IPS-20b (cell line): ENCODE data around the gene MAST4.

ENCODE experiments used
- H3K27ac ChIP-seq: one replicate; pipeline ENCODE4 v1.5.1; 2013; ENCODE audit warnings: low read length
- H3K27me3 ChIP-seq: 2 replicates; pipeline ENCODE4 v1.6.1; 2013; ENCODE audit warnings: mild to moderate bottlenecking, low read length, inconsistent platforms; ENCODE audit not compliant: insufficient read depth
- H3K36me3 ChIP-seq: 2 replicates; pipeline ENCODE4 v1.6.1; 2013; ENCODE audit warnings: low read depth, mild to moderate bottlenecking, inconsistent platforms, low read length, moderate library complexity; ENCODE audit not compliant: insufficient read depth
- H3K4me1 ChIP-seq: 2 replicates; pipeline ENCODE4 v1.6.1; 2013; ENCODE audit warnings: mild to moderate bottlenecking, control low read depth, inconsistent platforms, low read length, moderate library complexity; ENCODE audit not compliant: insufficient read depth
- H3K4me3 ChIP-seq: 2 replicates; pipeline ENCODE4 v1.5.1; 2013; ENCODE audit warnings: mild to moderate bottlenecking, low read length, inconsistent platforms
- H3K9ac ChIP-seq: 2 replicates; pipeline ENCODE4 v1.6.1; 2013; ENCODE audit warnings: low read depth, mild to moderate bottlenecking, inconsistent platforms, low read length, moderate library complexity
- H3K9me3 ChIP-seq: 2 replicates; pipeline ENCODE4 v1.6.1; 2013; ENCODE audit warnings: mild to moderate bottlenecking, low read depth, low read length, inconsistent platforms; ENCODE audit not compliant: insufficient read depth

The MAST4 gene

GRCh38 chr5:66874004-66874403 lies 277.8 kb downstream of the MAST4 start:
- H3K27ac ChIP-seq: no peak overlapping the region
- H3K4me3 ChIP-seq: no peak overlapping the region
- no peak overlapping the region for H3K9ac ChIP-seq
- H3K9me3 ChIP-seq: no peaks in the 10 kb centered on the region
- H3K36me3 ChIP-seq: no peaks in the 10 kb centered on the region
- H3K27me3 ChIP-seq: no peaks in the 10 kb centered on the region
- H3K4me1 ChIP-seq: no peaks in the 10 kb centered on the region

GRCh38 chr5:66875315-66875714 lies 279.1 kb downstream of the MAST4 start:
- Histone ChIP-seq H3K9me3 (no peaks in the 10 kb centered on the region), H3K9ac (no peak overlapping the region), H3K27ac (no peak overlapping the region), H3K4me3 (no peak overlapping the region), H3K27me3 (no peaks in the 10 kb centered on the region), H3K4me1 (no peaks in the 10 kb centered on the region), H3K36me3 (no peaks in the 10 kb centered on the region)

GRCh38 chr5:66876266-66876807 lies 280.1 kb downstream of the MAST4 start:
- no peaks in the 10 kb centered on the region for H3K4me1 ChIP-seq
- H3K36me3 ChIP-seq: no peaks in the 10 kb centered on the region
- H3K9ac ChIP-seq: no peak overlapping the region
- no peaks in the 10 kb centered on the region for H3K9me3 ChIP-seq
- no peak overlapping the region for H3K27ac ChIP-seq
- no peaks in the 10 kb centered on the region for H3K27me3 ChIP-seq
- no peak overlapping the region for H3K4me3 ChIP-seq

GRCh38 chr5:66877843-66878242 lies 281.6 kb downstream of the MAST4 start:
- H3K9me3 ChIP-seq: no peaks in the 10 kb centered on the region
- no peaks in the 10 kb centered on the region for H3K27me3 ChIP-seq
- H3K36me3 ChIP-seq: no peaks in the 10 kb centered on the region
- H3K9ac ChIP-seq: no peak overlapping the region
- no peak overlapping the region for H3K27ac ChIP-seq
- no peaks in the 10 kb centered on the region for H3K4me1 ChIP-seq
- H3K4me3 ChIP-seq: no peak overlapping the region

- H3K36me3 ChIP-seq: no peaks in the 10 kb centered on the region
- no peaks in the 10 kb centered on the region for H3K9me3 ChIP-seq
- H3K27ac ChIP-seq: no peak overlapping the region
- H3K4me3 ChIP-seq: no peak overlapping the region
- no peaks in the 10 kb centered on the region for H3K27me3 ChIP-seq
- H3K4me1 ChIP-seq: no peaks in the 10 kb centered on the region
- H3K9ac ChIP-seq: no peak overlapping the region
Observed at GRCh38 chr5:66880401-66880800, 284.2 kb downstream of the MAST4 start.

DNA sequence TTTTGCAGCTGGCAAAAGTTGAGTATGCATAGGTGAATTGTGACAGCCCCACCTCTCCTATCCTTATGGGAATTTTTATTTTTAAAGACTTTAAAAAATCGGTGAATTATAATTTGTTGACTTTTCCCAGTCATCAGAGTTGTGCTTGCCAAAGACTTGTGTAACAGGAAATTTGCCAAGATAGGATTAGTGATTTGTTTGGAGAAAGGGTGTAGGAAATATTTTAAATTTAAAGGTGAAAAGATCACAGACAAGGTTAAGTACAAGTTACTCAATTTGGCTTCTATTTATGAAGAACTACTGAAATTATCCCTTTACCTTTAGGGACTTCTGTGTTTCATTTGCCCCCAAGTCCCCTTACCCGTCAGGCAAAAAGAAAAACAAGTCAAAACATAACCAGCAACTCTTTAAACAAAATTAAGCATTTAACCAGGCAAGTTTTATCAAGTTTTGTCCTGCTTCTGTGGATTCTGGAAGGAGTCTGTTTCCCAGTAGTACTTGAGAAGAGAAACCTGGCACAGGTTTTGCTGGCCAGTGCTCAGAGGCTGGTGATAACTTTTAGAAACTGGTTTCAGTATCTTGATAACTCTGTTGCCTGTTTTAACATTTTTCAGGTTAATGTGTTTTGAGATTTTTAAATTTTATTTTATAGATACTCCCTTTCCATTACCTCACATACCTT lies 285.4 kb downstream of the MAST4 start:
- no peak overlapping the region for H3K4me3 ChIP-seq
- H3K27ac ChIP-seq: no peak overlapping the region
- H3K9ac ChIP-seq: no peak overlapping the region
- H3K4me1 ChIP-seq: no peaks in the 10 kb centered on the region
- H3K36me3 ChIP-seq: no peaks in the 10 kb centered on the region
- H3K9me3 ChIP-seq: no peaks in the 10 kb centered on the region
- H3K27me3 ChIP-seq: no peaks in the 10 kb centered on the region

- no peaks in the 10 kb centered on the region for H3K36me3 ChIP-seq
Observed at GRCh38 chr5:66882606-66883227, 286.5 kb downstream of the MAST4 start.

GRCh38 chr5:66884564-66885243 lies 288.5 kb downstream of the MAST4 start:
- H3K27ac ChIP-seq: no peak overlapping the region
- no peaks in the 10 kb centered on the region for H3K27me3 ChIP-seq
- no peak overlapping the region for H3K4me3 ChIP-seq
- no peak overlapping the region for H3K9ac ChIP-seq
- H3K9me3 ChIP-seq: no peaks in the 10 kb centered on the region
- no peaks in the 10 kb centered on the region for H3K4me1 ChIP-seq
- no peaks in the 10 kb centered on the region for H3K36me3 ChIP-seq

More at GRCh38 chr5:66882606-66883227, 286.5 kb downstream of the MAST4 start:
- Histone ChIP-seq H3K27ac (no peak overlapping the region), H3K9ac (no peak overlapping the region), H3K4me1 (no peaks in the 10 kb centered on the region), H3K9me3 (no peaks in the 10 kb centered on the region), H3K27me3 (no peaks in the 10 kb centered on the region), H3K4me3 (no peak overlapping the region)

GRCh38 chr5:66886941-66887340 lies 290.7 kb downstream of the MAST4 start:
- Histone ChIP-seq H3K36me3 (no peaks in the 10 kb centered on the region), H3K9me3 (no peaks in the 10 kb centered on the region), H3K4me1 (peaks cover 11% of the 10 kb centered on the region; the same call in 1 of the 2 replicates), H3K4me3 (no peak overlapping the region), H3K9ac (no peak overlapping the region), H3K27me3 (no peaks in the 10 kb centered on the region), H3K27ac (no peak overlapping the region)

GRCh38 chr5:66888613-66889012 lies 292.4 kb downstream of the MAST4 start:
- H3K4me3 ChIP-seq: no peak overlapping the region
- peaks cover 14% of the 10 kb centered on the region; the same call in 1 of the 2 replicates for H3K4me1 ChIP-seq
- no peaks in the 10 kb centered on the region for H3K9me3 ChIP-seq

GRCh38 chr5:66889056-66889455 lies 292.9 kb downstream of the MAST4 start:
- Histone ChIP-seq H3K27me3 (no peaks in the 10 kb centered on the region), H3K4me1 (peaks cover 14% of the 10 kb centered on the region; the same call in 1 of the 2 replicates), H3K9me3 (no peaks in the 10 kb centered on the region), H3K36me3 (no peaks in the 10 kb centered on the region), H3K27ac (no peak overlapping the region), H3K9ac (no peak overlapping the region), H3K4me3 (no peak overlapping the region)

More at GRCh38 chr5:66888613-66889012, 292.4 kb downstream of the MAST4 start:
- Histone ChIP-seq H3K27ac (no peak overlapping the region), H3K27me3 (no peaks in the 10 kb centered on the region), H3K36me3 (no peaks in the 10 kb centered on the region), H3K9ac (no peak overlapping the region)
